ENCODE data around the gene SLC45A2. TPM values are rescaled to one million over a fixed set of nuclear protein-coding genes. Genes with fewer than 3 reads are reported as not detected.

SLC45A2 gene
- total and polyA plus RNA-seq, 11 donors = 0.30 TPM; not detected in 10

GRCh38 chr5:33992864-33993263 lies 8.4 kb upstream of the SLC45A2 start:
- H3K9me3 ChIP-seq = no peaks in the 10 kb centered on the region
- no peak for ATAC-seq
- no peaks in the 10 kb centered on the region for H3K27me3 ChIP-seq
- no peak for DNase-seq
- 93 to 96% (median 93%) methylated on average over 2 of the region's 2 CpGs for WGBS, 4 donors
- TF ChIP-seq CTCF (IDR thresholded peaks at IDR 0.05) (no peak), POLR2A (IDR thresholded peaks at IDR 0.05) (no peak)
- no peak overlapping the region for H3K4me3 ChIP-seq
- no peak overlapping the region for H3K27ac ChIP-seq
- intact Hi-C loops (cut with DNase I) = loop anchor here in 3 of 10 donors (10.0 kb wide), 1 partner anchor 472 kb away; no protein-coding TSS in a partner anchor
- peaks cover 0 to 9% (median 3%) of the 10 kb centered on the region in 12 donors for H3K4me1 ChIP-seq
- H3K36me3 ChIP-seq = peaks cover 0 to 34% (median 20%) of the 10 kb centered on the region in 9 donors

GRCh38 chr5:33985447-33985846 lies 954 bp upstream of the SLC45A2 start:
- 95 to 98% (median 96%) methylated on average over 6 of the region's 6 CpGs for WGBS, 4 donors
- TF ChIP-seq POLR2A (IDR thresholded peaks at IDR 0.05) (no peak), CTCF (IDR thresholded peaks at IDR 0.05) (no peak)
- intact Hi-C loops (cut with DNase I) = no loop called here
- H3K27me3 ChIP-seq = no peaks in the 10 kb centered on the region
- H3K4me3 ChIP-seq = no peak overlapping the region
- H3K36me3 ChIP-seq = peaks cover 0 to 34% (median 21%) of the 10 kb centered on the region in 9 donors
- H3K27ac ChIP-seq = no peak overlapping the region
- ATAC-seq = no peak
- no peak for DNase-seq
- no peaks in the 10 kb centered on the region for H3K4me1 ChIP-seq
- H3K9me3 ChIP-seq = no peaks in the 10 kb centered on the region

- ATAC-seq (no peak), DNase-seq (no peak)
- Histone ChIP-seq H3K4me3 (no peak overlapping the region), H3K36me3 (peaks cover 0 to 29% (median 20%) of the 10 kb centered on the region in 9 donors), H3K27me3 (no peaks in the 10 kb centered on the region), H3K4me1 (no peaks in the 10 kb centered on the region), H3K27ac (no peak overlapping the region), H3K9me3 (no peaks in the 10 kb centered on the region)
- intact Hi-C loops (cut with DNase I) = no loop called here
- TF ChIP-seq POLR2A (IDR thresholded peaks at IDR 0.05) (no peak), CTCF (IDR thresholded peaks at IDR 0.05) (no peak)
- 96 to 99% (median 96%) methylated on average over 5 to 15 of the region's 15 CpGs for WGBS, 4 donors
Measured at GRCh38 chr5:33984178-33984577, 315 bp downstream of the SLC45A2 start.

GRCh38 chr5:33981408-33982162 lies 2.9 kb downstream of the SLC45A2 start:
- Histone ChIP-seq H3K27me3 (no peaks in the 10 kb centered on the region), H3K36me3 (peaks cover 0 to 3% (median 0%) of the 10 kb centered on the region in 9 donors), H3K9me3 (no peaks in the 10 kb centered on the region), H3K4me3 (no peak overlapping the region), H3K4me1 (peaks cover 0 to under 1% (median 0%) of the 10 kb centered on the region in 12 donors), H3K27ac (no peak overlapping the region)
- ATAC-seq (no peak), DNase-seq (no peak)
- intact Hi-C loops (cut with DNase I) = no loop called here
- no peak for TF ChIP-seq CTCF (IDR thresholded peaks at IDR 0.05)
- no peak for TF ChIP-seq POLR2A (IDR thresholded peaks at IDR 0.05)
- 86 to 94% (median 89%) methylated on average over 8 of the region's 8 CpGs for WGBS, 4 donors
